ENCODE measurements around the gene MRGPRG.

Gene MRGPRG

DNA sequence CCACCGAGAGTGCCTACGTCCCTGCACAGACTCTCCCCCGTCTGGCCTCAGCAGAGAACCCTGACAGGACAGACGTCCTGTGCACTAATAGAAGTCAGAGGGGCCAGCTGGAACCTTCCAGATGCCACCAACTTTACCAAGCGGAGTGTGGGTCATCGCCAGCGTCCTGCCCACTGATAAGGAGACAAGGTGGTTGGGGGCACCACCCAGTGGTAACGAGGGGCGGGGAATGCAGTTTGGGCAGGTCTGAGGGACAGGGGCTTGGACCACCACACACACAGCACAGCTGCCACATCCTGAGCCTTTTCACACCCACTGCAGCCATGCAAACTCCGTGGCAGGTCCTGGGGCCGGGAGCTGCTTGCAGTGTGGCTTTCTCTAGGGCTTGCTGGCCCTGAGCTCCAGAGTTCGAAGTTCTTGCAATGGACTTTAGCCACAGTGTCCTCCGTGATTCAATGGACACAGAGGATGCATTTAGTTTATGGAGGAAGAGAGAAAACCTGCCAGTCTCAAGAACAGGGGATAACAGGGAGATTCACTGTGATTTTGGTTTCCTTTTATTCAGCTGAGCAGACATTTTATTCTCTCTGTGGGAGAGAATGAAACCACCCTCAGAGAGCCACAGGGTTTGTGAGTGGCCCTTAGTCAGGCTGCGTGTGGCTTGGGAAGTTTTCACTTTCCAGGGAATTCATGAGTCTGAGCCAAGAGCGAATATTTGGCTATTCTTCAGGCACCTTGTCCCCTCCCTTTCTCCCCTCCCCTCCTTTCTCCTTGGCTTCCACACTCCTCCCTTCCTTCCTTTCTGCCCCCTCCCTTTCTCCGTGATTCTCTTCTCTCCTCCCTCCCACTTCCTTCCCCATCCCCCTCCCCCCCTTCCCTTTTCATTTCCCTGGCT is 13.1 kb downstream of the MRGPRG start:
- H3K27me3 ChIP-seq (ENCODE audit: control insufficient read depth, low read length): no peaks in the 10 kb centered on the region; the same call in 1 of the 2 replicates

GRCh38 chr11:3204141-3205015 is 14.2 kb downstream of the MRGPRG start:
- no peaks in the 10 kb centered on the region for H3K36me3 ChIP-seq (ENCODE audit: control insufficient read depth, low read length)
- H3K9me2 ChIP-seq (replicated peaks; ENCODE audit: control insufficient read depth, low read length): no peaks in the 10 kb centered on the region
- H4K20me1 ChIP-seq (ENCODE audit: control insufficient read depth, insufficient read depth, low read depth, low read length): no peaks in the 10 kb centered on the region
- no peaks in the 10 kb centered on the region for H3K4me1 ChIP-seq (ENCODE audit: control insufficient read depth, low read length)
- no peaks in the 10 kb centered on the region for H3K79me2 ChIP-seq (ENCODE audit: control insufficient read depth, low read length)
- no peak overlapping the region for H3K4me3 ChIP-seq (ENCODE audit: low read length)
- H3F3A ChIP-seq (ENCODE audit: control insufficient read depth, insufficient read depth): no peaks in the 10 kb centered on the region
- TF ChIP-seq EZH2phosphoT487 (IDR thresholded peaks at IDR 0.05; ENCODE audit: borderline replicate concordance, low read length): no peak
- TF ChIP-seq, protein P1, sequence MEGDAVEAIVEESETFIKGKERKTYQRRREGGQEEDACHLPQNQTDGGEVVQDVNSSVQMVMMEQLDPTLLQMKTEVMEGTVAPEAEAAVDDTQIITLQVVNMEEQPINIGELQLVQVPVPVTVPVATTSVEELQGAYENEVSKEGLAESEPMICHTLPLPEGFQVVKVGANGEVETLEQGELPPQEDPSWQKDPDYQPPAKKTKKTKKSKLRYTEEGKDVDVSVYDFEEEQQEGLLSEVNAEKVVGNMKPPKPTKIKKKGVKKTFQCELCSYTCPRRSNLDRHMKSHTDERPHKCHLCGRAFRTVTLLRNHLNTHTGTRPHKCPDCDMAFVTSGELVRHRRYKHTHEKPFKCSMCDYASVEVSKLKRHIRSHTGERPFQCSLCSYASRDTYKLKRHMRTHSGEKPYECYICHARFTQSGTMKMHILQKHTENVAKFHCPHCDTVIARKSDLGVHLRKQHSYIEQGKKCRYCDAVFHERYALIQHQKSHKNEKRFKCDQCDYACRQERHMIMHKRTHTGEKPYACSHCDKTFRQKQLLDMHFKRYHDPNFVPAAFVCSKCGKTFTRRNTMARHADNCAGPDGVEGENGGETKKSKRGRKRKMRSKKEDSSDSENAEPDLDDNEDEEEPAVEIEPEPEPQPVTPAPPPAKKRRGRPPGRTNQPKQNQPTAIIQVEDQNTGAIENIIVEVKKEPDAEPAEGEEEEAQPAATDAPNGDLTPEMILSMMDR (IDR thresholded peaks at IDR 0.05; ENCODE audit: low read depth, low read length, poor library complexity, severe bottlenecking): no peak
- no peak overlapping the region for H3K27ac ChIP-seq (ENCODE audit: low read depth, low read length)
- H3K27me3 ChIP-seq (ENCODE audit: control insufficient read depth, low read length): no peaks in the 10 kb centered on the region; the same call in 1 of the 2 replicates
- no peaks in the 10 kb centered on the region for H3K9me3 ChIP-seq (ENCODE audit: control insufficient read depth, insufficient read depth, low read length)
- H3K4me2 ChIP-seq (ENCODE audit: low read length): no peak overlapping the region

More for the DNA sequence above, 13.1 kb downstream of the MRGPRG start:
- no peaks in the 10 kb centered on the region for H3K36me3 ChIP-seq (ENCODE audit: control insufficient read depth, low read length)
- no peak overlapping the region for H3K4me2 ChIP-seq (ENCODE audit: low read length)
- TF ChIP-seq, protein P1 (IDR thresholded peaks at IDR 0.05; ENCODE audit: low read depth, low read length, poor library complexity, severe bottlenecking): no peak
- TF ChIP-seq EZH2phosphoT487 (IDR thresholded peaks at IDR 0.05; ENCODE audit: borderline replicate concordance, low read length): no peak
- no peaks in the 10 kb centered on the region for H3F3A ChIP-seq (ENCODE audit: control insufficient read depth, insufficient read depth)
- H3K79me2 ChIP-seq (ENCODE audit: control insufficient read depth, low read length): no peaks in the 10 kb centered on the region
- no peaks in the 10 kb centered on the region for H3K9me2 ChIP-seq (replicated peaks; ENCODE audit: control insufficient read depth, low read length)
- no peak overlapping the region for H3K27ac ChIP-seq (ENCODE audit: low read depth, low read length)
- no peaks in the 10 kb centered on the region for H3K4me1 ChIP-seq (ENCODE audit: control insufficient read depth, low read length)
- no peaks in the 10 kb centered on the region for H3K9me3 ChIP-seq (ENCODE audit: control insufficient read depth, insufficient read depth, low read length)
- H4K20me1 ChIP-seq (ENCODE audit: control insufficient read depth, insufficient read depth, low read depth, low read length): no peaks in the 10 kb centered on the region
- no peak overlapping the region for H3K4me3 ChIP-seq (ENCODE audit: low read length)

DNA sequence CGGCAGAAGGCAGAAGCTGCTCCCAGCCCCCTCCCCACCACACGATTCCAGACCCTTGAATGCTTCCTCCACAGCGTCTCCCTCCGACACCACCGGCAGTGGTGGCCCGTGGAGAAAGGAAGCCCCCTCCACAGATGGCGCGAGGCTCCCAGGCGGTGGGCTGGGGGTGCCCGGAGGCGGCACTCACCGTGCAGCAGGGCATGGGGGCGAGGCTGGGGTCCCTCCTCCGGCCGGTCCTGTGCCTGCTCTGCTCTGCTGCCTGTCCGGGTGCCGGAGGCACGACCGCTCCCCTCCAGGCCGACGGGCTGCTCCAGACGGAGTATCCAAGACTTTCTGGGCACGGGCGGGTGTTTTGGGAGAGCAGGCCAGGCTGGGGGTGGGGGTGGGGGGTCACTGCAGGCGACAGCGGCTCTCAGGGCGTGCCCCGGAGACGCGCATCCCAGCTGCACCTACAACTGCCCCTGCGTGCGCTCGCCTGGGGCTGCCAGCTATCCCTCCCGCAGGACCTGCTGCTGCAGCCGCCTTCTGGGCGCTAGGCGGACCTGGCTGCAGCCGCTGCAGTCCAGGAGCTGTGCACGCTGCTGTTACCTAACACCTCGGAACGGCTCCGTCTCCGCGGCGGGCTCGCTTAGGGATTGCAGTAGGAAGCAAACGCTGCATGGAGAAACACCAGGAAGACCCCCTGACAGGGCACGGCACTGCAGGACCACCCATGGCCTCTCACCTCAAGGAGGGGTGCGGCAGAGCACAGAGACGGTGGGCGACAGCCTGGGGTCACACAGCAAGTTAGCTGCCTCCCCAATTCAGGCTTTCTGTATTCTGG is 15.2 kb downstream of the MRGPRG start:
- H3K4me1 ChIP-seq (ENCODE audit: control insufficient read depth, low read length): no peaks in the 10 kb centered on the region
- H3F3A ChIP-seq (ENCODE audit: control insufficient read depth, insufficient read depth): no peaks in the 10 kb centered on the region
- no peaks in the 10 kb centered on the region for H3K9me3 ChIP-seq (ENCODE audit: control insufficient read depth, insufficient read depth, low read length)
- no peaks in the 10 kb centered on the region for H3K9me2 ChIP-seq (replicated peaks; ENCODE audit: control insufficient read depth, low read length)
- TF ChIP-seq, protein P1 (IDR thresholded peaks at IDR 0.05; ENCODE audit: low read depth, low read length, poor library complexity, severe bottlenecking): no peak
- TF ChIP-seq EZH2phosphoT487 (IDR thresholded peaks at IDR 0.05; ENCODE audit: borderline replicate concordance, low read length): no peak
- no peak overlapping the region for H3K4me2 ChIP-seq (ENCODE audit: low read length)
- H3K4me3 ChIP-seq (ENCODE audit: low read length): no peak overlapping the region
- H3K27me3 ChIP-seq (ENCODE audit: control insufficient read depth, low read length): no peaks in the 10 kb centered on the region
- no peak overlapping the region for H3K27ac ChIP-seq (ENCODE audit: low read depth, low read length)
- no peaks in the 10 kb centered on the region for H3K36me3 ChIP-seq (ENCODE audit: control insufficient read depth, low read length)
- H4K20me1 ChIP-seq (ENCODE audit: control insufficient read depth, insufficient read depth, low read depth, low read length): no peaks in the 10 kb centered on the region
- H3K79me2 ChIP-seq (ENCODE audit: control insufficient read depth, low read length): no peaks in the 10 kb centered on the region
